A673 (cell line): ENCODE results near the gene BRD4. TPM values are rescaled to one million over a fixed set of nuclear protein-coding genes. Genes with fewer than 3 reads are reported as not detected.

Experiments used
- BruUV-seq: library from RNA; stranded (reverse); fragments of 400-500 nt; replicated peaks from 2 replicates; lab custom pipeline; 2021; lab: Mats Ljungman, UMichigan
- CTCF ChIA-PET: fragments of 300-600 bp; sonication (Branson Sonifier 250); formaldehyde crosslinking; loops from one replicate; lab custom pipeline; 2022; ENCODE audit warnings: antibody characterized with exemption; lab: Charles Lee
- POLR2A ChIA-PET: fragments of 300-600 bp; sonication (Branson Sonifier 250); formaldehyde crosslinking; loops from one replicate; lab custom pipeline; 2022; ENCODE audit warnings: antibody characterized with exemption; ENCODE audit not compliant: low non-redundant PET; lab: Charles Lee
- DNase-seq: peaks from one replicate; pipeline ENCODE4 v3.0.0-alpha.2; 2015; ENCODE audit warnings: low spot score
- H3K27ac ChIP-seq: fragments of 200-600 bp; sonication (generic); 2 replicates; pipeline ENCODE4 v1.5.1; 2016; ENCODE audit warnings: mixed run types, low read depth, mild to moderate bottlenecking, mixed read lengths, antibody characterized with exemption, low read length; ENCODE audit not compliant: poor library complexity, severe bottlenecking
- H3K27me3 ChIP-seq: fragments of 200-600 bp; sonication (generic); replicated peaks from 2 replicates; pipeline ENCODE4 v1.6.1; 2017; ENCODE audit warnings: mixed run types, low read depth, mild to moderate bottlenecking, mixed read lengths, antibody characterized with exemption, low read length; ENCODE audit not compliant: insufficient read depth, poor library complexity
- H3K36me3 ChIP-seq: fragments of 200-600 bp; sonication (generic); 2 replicates; pipeline ENCODE4 v1.6.1; 2016; ENCODE audit warnings: mixed run types, mild to moderate bottlenecking, mixed read lengths, antibody characterized with exemption, low read length; ENCODE audit not compliant: insufficient read depth, poor library complexity, severe bottlenecking
- H3K4me1 ChIP-seq: fragments of 200-600 bp; sonication (generic); 2 replicates; pipeline ENCODE4 v1.6.1; 2017; ENCODE audit warnings: mixed run types, mild to moderate bottlenecking, mixed read lengths, antibody characterized with exemption, low read length; ENCODE audit not compliant: insufficient read depth, poor library complexity, severe bottlenecking
- H3K4me3 ChIP-seq: fragments of 200-600 bp; sonication (generic); 2 replicates; pipeline ENCODE4 v1.5.1; 2016; ENCODE audit warnings: low read depth, mixed run types, mild to moderate bottlenecking, mixed read lengths, low read length; ENCODE audit not compliant: poor library complexity, severe bottlenecking
- H3K9me3 ChIP-seq: fragments of 200-600 bp; sonication (generic); 2 replicates; pipeline ENCODE4 v1.6.1; 2016; ENCODE audit warnings: mixed run types, low read depth, mild to moderate bottlenecking, mixed read lengths, antibody characterized with exemption, low read length; ENCODE audit not compliant: poor library complexity, severe bottlenecking
- CTCF ChIP-seq: fragments of 300-800, 200-600 bp; sonication (generic); conservative IDR thresholded peaks from 2 replicates; pipeline ENCODE4 v1.5.1; 2017; ENCODE audit warnings: low read depth, mild to moderate bottlenecking, antibody characterized with exemption, low read length, moderate library complexity, mixed read lengths
- EZH2 ChIP-seq: fragments of 200-600 bp; sonication (generic); IDR thresholded peaks from 2 replicates; pipeline ENCODE4 v1.6.1; 2017; ENCODE audit warnings: borderline replicate concordance, low read depth, mild to moderate bottlenecking, mixed read lengths, antibody characterized with exemption, low read length; ENCODE audit not compliant: poor library complexity, severe bottlenecking
- intact Hi-C: fragments of 100-400 bp; cut with micrococcal nuclease; formaldehyde crosslinking; loops from one replicate; pipeline ENCODE4 v1.10.0; 2022; ENCODE audit not compliant: unreplicated experiment
- total RNA-seq: library from RNA; stranded (reverse); gene quantifications from 2 replicates; pipeline ENCODE4 v1.2.3, GENCODE V29; 2021

BRD4 gene
- total RNA-seq, 1 experiment from 2014 or later: 174 TPM

DNA sequence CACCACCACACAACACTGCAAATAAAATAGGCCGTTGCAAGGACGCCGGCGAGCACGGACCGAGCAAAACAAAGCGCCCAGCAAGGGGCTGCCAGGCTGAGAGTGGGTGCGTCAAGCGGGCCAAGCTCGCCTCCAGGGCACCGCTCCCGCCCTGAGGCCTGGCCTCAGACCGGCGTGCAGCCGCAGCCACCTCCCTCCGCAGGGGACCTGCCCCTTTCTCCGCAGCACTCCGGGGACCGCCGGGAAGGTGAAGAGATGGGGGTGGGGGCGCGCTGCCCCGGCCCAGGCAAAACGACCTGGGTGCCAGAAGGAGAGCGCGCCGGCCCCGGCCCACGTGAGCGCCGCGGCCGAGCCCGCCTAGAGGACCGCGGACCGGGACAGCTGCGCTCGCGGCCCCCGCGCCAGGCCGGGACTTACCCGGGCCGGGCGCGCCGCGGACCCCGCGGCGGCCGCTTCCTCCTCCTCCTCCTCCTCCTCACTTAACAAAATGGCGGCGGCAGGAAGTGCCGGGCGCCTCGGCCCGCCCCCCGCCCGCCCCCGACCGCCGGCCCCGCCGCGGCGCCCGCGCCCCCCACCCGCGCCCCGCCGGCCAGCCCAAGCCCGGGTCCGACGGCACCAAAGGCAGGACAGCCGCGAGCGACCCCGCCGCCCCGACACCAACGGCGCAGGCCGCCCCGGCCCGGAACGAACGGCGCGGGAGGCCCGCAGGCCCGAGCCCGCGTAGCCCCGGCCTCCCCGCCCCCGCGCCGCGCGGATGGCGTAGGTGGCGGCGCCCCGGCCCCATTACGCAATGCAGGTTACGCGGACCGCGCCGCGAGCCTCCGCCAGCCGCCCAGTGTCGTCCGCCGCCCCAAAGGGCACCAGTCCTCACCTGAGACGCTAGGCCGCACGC is 674 bp downstream of the BRD4 start:
- DNase-seq: peak; percentile 60
- no TSS peak for BruUV-seq
- intact Hi-C loops: no loop called here

DNA sequence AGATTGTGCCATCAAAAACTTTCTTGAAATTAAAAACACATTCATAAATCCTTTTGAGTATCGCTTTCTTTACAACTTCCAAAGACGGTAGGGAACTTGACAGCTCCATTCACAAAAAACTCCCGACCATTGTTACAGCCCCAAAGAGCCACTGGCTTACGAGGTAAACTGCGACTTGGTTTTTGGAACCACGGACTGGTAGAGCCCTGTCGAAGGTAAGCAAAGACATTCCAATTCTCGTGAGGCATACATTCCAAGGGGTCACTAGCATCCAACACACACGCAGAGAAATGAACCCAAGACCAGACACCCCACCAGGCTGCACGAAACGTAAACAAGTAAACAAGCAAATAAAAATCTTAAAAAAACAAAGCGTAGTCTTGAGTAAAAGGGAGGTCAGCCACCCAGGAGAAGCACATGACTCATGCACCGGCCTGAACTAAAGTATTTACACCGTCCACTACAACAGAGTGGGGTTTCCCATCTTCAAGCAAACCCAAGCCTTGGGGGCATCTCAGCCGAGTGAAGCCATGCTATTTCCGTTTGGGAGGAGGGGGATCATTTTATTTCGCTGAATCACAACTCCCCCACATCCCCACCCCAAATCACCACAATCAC is 1.4 kb downstream of the BRD4 start:
- H3K4me1 ChIP-seq: peaks cover 26% of the 10 kb centered on the region
- H3K9me3 ChIP-seq: no peaks in the 10 kb centered on the region
- ChIA-PET POLR2A (no interaction called here), CTCF (interaction anchor here (0.7 kb wide), 1 partner anchor 65 kb away, joined by 3 read pairs; no protein-coding TSS in a partner anchor)
- H3K36me3 ChIP-seq: no peaks in the 10 kb centered on the region
- TSS peak; percentile 30 for BruUV-seq
- TF ChIP-seq CTCF (no peak), EZH2 (no peak)
- no peaks in the 10 kb centered on the region for H3K27me3 ChIP-seq
- intact Hi-C loops: no loop called here
- DNase-seq: no peak
- peak overlapping the region; percentile 99 for H3K4me3 ChIP-seq
- H3K27ac ChIP-seq: peak overlapping the region; percentile 89

More for the DNA sequence above, 674 bp downstream of the BRD4 start:
- ChIA-PET CTCF (interaction anchor here (0.7 kb wide), 1 partner anchor 66 kb away, joined by 3 read pairs; no protein-coding TSS in a partner anchor), POLR2A (no interaction called here)
- Histone ChIP-seq H3K36me3 (no peaks in the 10 kb centered on the region), H3K4me1 (peaks cover 22% of the 10 kb centered on the region), H3K27ac (peak overlapping the region; percentile 89), H3K27me3 (no peaks in the 10 kb centered on the region), H3K4me3 (peak overlapping the region; percentile 99), H3K9me3 (no peaks in the 10 kb centered on the region)
- TF ChIP-seq EZH2 (no peak), CTCF (no peak)

GRCh38 chr19:15328312-15328711 is 4.0 kb downstream of the BRD4 start:
- CTCF ChIA-PET: no interaction called here

More at GRCh38 chr19:15328312-15328711, 4.0 kb downstream of the BRD4 start:
- DNase-seq: no peak
- intact Hi-C loops: loop anchor here (5.0 kb wide), 1 partner anchor 66 kb away; no protein-coding TSS in a partner anchor
- H3K27me3 ChIP-seq: no peaks in the 10 kb centered on the region
- peaks cover 48% of the 10 kb centered on the region for H3K4me1 ChIP-seq
- no peak overlapping the region for H3K27ac ChIP-seq
- BruUV-seq: no TSS peak
- H3K9me3 ChIP-seq: no peaks in the 10 kb centered on the region
- H3K4me3 ChIP-seq: no peak overlapping the region
- TF ChIP-seq EZH2 (no peak), CTCF (no peak)
- H3K36me3 ChIP-seq: no peaks in the 10 kb centered on the region
- POLR2A ChIA-PET: no interaction called here
